NCI-H2227 treated with DMSO at 0.1 percent for 48 hours (cell line): ENCODE results near the gene PPP2R2B.

ENCODE experiments used
- DNase-seq: peaks from one replicate; lab custom pipeline; 2025; lab: John Stamatoyannopoulos, UW

PPP2R2B gene

DNA sequence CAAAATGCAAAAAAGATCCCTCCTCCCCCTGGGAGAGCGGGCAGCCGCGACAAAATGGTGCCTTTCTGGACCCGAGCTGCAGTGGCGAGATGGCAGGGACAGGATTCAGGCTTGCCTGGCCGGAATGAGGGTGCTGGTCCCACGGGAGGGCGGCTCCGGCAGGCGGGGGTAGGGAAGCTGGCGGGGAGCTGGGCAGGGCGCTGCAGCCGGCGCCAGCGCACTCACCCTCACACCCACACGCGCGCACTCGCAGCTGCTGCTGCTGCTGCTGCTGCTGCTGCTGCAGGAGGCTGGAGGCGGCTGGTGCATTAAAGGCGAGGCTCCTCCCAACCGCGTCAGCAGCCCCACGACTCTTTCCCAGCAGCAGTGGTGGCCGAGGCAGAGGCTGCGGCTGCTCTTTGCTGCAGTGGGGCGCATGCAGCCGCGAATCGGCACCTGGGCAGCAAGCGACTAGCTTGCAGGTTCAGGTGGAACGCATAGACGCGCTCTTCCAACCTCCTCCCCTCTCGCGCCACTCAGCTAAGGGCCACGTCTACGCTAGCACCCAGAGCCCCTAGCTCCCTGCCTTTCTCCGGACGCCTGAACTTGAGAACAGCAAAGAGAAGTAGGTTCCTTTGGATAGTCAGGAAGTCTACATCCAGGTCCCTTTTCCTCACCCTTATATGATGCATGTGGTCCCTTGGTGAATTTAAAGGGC, at the start of gene PPP2R2B:
Gene PPP2R2B, minus strand, starts transcription at position 282 of the 697 bp plus-strand sequence.
- peak; percentile 48 for DNase-seq

DNA sequence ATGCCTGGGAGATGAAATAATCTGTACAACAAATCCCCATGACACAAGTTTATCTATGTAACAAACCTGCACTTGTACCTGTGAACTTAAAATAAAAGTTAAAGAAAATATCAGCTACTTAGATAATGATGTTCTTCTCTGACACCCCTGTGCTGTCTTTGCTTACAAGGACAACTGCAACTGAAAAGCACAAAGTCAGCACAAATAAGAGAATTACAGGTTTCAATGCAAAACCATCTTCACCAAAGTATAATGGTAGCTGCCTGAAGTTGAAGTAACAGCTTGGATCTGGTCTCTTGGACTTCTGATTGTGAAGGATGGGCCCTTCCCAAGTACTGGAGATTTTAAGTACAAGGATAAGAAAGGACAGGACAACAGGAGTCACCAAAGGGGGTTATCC, 45.6 kb upstream of the PPP2R2B start:
- DNase-seq, result no peak

DNA sequence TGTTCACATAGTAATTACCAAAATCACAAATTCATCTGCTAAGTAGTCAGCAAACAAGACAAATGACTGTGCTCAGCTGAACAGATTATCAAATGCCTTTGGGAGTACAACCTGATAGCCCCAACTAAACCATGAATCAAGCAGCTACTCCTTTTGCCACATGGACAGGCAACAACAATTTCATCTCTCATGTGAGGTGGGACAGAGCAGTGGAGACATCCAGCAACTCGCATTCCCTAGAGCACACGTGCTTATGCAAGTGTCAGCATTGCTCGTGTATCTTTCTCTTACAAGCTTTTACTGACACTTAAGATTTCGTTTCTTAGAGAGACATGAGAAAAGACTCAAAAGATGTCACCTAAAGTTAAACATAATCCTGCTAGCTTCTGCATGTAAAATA, 42.7 kb upstream of the PPP2R2B start:
- no peak for DNase-seq

GRCh38 chr5:146920351-146920881, 41.9 kb upstream of the PPP2R2B start:
- DNase-seq, result no peak

GRCh38 chr5:146919304-146919703, 40.7 kb upstream of the PPP2R2B start:
- DNase-seq, result no peak

GRCh38 chr5:146917931-146918330, 39.4 kb upstream of the PPP2R2B start:
- no peak for DNase-seq

- no peak for DNase-seq
Measured at GRCh38 chr5:146912874-146913273, 34.3 kb upstream of the PPP2R2B start.

- DNase-seq, result no peak
Measured at GRCh38 chr5:146910239-146910638, 31.7 kb upstream of the PPP2R2B start.

DNA sequence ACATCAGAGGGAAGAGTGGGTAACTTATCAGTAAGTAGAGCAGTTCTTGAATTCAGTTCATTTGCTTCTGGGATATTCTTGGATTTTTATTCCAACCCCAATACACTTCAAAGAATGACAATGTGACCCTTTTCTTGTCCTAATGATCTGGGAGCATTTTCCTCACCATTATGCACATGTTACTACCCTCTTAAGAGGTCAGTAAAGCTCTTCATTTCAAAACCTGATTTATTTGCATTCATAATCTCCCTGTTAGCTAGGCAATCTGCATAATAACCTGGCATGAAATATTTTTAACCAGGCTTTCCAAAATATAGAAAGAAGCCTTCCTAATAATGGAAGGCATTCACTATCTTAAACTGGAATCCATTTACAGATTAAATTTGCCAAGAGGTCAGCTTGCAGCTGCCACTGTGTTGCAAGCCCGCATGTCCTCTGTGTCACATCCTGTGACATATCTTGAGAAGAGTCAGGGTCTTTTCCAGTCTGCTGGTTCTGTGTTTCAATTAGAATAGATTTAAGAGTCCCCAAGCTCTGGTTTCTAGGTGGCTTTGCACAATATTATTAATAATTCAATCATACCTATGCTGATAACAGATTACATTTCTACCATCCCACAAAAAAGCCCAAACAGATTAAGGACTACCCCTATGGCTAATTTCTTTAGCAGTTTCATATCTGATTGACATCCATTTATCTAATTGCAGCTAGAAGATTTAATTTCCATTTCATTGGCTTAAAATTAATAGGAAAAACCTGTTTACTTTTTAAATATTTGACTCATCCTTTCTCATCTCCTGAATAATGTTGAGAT, 30.9 kb upstream of the PPP2R2B start:
- DNase-seq, result no peak

DNA sequence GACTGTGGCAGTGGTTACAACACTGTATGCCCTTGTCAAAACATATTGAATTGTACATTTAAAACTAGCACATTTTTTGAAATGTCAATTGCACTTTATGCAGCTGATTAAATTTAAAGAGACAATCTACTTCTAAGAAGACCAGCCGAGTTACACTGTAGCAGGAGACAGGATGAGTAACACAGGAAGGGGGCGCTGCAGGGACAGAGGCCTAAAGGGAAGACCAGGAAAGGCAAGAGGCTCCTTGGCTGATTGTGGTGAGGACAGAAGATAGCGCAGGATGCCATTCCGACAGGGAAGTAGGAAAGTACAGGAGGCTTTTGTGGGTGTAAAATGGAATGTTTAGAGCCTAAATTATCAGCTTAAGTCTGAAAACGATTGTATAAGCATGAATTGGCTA, 28.2 kb upstream of the PPP2R2B start:
- DNase-seq, result no peak

GRCh38 chr5:146904890-146905289, 26.3 kb upstream of the PPP2R2B start:
- no peak for DNase-seq

GRCh38 chr5:146903789-146904188, 25.2 kb upstream of the PPP2R2B start:
- no peak for DNase-seq

DNA sequence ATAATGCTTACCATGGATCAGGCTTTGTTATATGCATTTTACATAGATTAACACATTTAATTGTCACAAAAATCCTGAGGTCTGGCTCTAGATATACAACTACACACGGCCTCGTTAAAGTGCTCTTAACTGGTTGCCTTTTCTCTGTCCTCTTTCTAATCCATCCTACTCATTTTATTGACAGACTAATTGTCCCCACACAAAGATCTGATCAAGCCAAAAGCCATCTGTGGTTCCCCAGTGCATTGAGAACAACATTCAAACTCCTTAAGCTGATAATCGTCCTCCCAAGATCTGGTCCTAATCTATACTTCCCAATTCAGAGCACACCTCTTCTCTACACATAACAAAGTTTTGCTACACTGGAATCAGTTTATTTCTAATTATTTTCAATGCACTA, 23.9 kb upstream of the PPP2R2B start:
- DNase-seq, result no peak

DNA sequence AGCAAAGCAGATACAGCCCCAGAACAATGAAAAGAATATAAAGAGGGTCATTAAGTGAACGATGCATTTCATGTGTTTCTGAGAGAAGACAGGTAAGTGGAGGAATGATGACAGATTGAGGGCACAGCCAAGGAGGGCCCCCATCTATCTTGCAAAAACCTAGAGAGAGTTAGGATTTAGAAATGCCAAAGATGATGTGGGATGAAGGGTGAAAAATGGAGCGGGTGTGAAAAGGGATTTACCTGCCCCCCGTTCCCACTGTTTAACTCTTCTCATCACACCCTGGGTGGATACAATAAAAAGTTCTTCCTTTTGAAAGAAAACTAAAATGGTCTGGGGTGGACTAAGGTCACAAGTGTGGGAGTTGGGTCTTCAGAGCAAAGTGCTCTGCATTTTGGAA, 18.5 kb upstream of the PPP2R2B start:
- DNase-seq, result no peak

GRCh38 chr5:146894753-146895521, 16.4 kb upstream of the PPP2R2B start:
- no peak for DNase-seq

DNA sequence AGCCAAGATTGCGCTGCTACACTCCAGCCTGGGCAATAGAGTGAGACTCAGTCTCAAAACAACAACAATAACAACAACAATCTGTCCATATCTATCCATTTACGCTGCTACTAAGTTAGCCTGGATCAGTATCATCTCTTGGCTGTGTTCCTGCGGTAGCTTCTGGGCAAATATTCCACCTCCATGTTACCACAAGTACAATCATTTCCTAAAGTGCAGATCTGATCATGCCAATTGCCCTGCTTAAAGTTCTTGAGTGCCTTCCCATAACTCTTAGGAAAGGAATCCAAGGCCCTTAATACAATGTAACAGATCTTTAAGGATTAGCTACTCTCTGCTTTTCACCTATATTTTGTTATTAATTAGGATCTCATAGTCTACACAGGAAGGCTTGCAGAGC, 15.4 kb upstream of the PPP2R2B start:
- no peak for DNase-seq

GRCh38 chr5:146892231-146892630, 13.7 kb upstream of the PPP2R2B start:
- no peak for DNase-seq

DNA sequence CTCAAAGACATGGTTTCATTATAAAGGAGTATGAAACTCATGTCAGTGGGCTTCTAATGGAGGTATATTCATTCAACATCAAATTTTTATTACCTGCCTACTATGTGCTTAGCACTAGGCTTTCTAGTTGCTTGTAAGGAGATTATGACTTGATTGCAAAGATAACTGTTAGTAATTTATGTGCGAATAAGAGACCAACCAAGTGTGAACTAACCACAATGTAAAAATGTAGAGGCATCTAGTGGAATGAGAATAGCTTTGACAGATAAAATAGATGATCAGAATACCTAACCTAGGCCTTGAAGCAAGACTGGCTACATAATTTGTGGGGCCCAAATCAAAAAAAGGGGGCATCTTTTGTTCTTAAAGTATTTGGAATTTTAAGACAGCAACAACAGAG, 13.0 kb upstream of the PPP2R2B start:
- no peak for DNase-seq

DNA sequence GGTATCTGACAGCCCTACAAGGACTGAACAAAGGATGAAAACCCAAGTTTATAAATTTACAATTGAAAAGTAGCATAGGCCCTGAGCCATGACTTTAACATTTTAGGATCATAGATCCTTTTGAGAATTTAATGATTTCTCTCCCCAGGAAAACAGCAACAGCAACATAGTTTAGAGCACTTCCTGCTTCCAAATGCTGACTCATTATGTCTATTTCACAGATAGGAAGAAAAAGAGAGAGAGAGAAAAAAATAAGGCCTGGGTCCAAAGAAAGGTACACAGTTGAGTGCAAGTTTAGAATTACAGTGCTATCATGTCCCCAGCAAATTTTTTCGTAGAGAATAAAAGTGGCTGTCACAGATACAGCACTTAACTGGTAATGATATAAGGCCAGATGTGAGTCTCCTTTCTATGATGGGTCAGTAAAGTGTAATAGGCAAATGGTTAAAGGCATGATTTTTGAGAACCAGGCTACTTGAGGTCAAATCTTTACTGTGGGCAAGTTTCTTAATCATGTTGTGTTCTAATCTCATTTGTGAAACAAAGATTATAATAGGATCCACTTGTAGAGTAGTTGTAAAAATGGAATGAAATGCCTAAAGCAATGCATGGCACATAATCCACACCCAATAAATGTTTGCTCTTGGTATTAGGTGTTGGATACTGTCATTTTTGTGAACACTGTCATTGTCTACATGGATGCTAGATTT, 12.3 kb upstream of the PPP2R2B start:
- no peak for DNase-seq

- no peak for DNase-seq
Measured at GRCh38 chr5:146890066-146890465, 11.5 kb upstream of the PPP2R2B start.

- no peak for DNase-seq
Measured at GRCh38 chr5:146889169-146889568, 10.6 kb upstream of the PPP2R2B start.
